SU-DHL-6 (cell line): ENCODE results near the gene ZBTB42.

Source experiments
- H2AFZ ChIP-seq: fragments of 200-600 bp; sonication (generic); 2 replicates; pipeline ENCODE4 v1.6.1; 2014; ENCODE audit warnings: low read depth, mild to moderate bottlenecking, moderate library complexity, mixed read lengths, antibody characterized with exemption, low read length; ENCODE audit not compliant: severe bottlenecking
- H3F3A ChIP-seq: fragments of 200-600 bp; shearing (Covaris generic); 2 replicates; pipeline ENCODE4 v1.6.0; 2016; ENCODE audit warnings: antibody characterized with exemption, mild to moderate bottlenecking; ENCODE audit not compliant: insufficient read depth
- H3K27ac ChIP-seq: fragments of 200-600 bp; sonication (generic); 2 replicates; pipeline ENCODE4 v1.5.1; 2016; ENCODE audit warnings: low read depth, mild to moderate bottlenecking, low read length, moderate library complexity, mixed read lengths
- H3K27me3 ChIP-seq: fragments of 200-600 bp; sonication (generic), shearing (Covaris generic); 2 replicates; pipeline ENCODE4 v1.6.0; 2014; ENCODE audit warnings: mild to moderate bottlenecking, low read length
- H3K36me3 ChIP-seq: fragments of 200-600 bp; sonication (generic); 2 replicates; pipeline ENCODE4 v1.6.1; 2014; ENCODE audit warnings: mild to moderate bottlenecking, low read length, mixed read lengths
- H3K4me2 ChIP-seq: fragments of 300-600, 200-600 bp; shearing (Covaris generic), sonication (generic); 2 replicates; pipeline ENCODE4 v1.6.0; 2014; ENCODE audit warnings: low read length, low read depth, mild to moderate bottlenecking; ENCODE audit not compliant: poor library complexity, severe bottlenecking
- H3K4me3 ChIP-seq: fragments of 200-600 bp; sonication (generic); 2 replicates; pipeline ENCODE4 v1.5.1; 2014; ENCODE audit warnings: antibody characterized with exemption, low read length, mild to moderate bottlenecking, mixed read lengths; ENCODE audit not compliant: insufficient read depth, poor library complexity, severe bottlenecking
- H3K79me2 ChIP-seq: fragments of 200-600 bp; sonication (generic); 2 replicates; pipeline ENCODE4 v1.6.1; 2014; ENCODE audit warnings: mild to moderate bottlenecking, low read length, moderate library complexity; ENCODE audit not compliant: insufficient read depth
- H3K9ac ChIP-seq: fragments of 200-600 bp; sonication (generic); 2 replicates; pipeline ENCODE4 v1.7.0; 2014; ENCODE audit warnings: mild to moderate bottlenecking, low read length
- H3K9me2 ChIP-seq: fragments of 200-600 bp; sonication (generic); replicated peaks from 2 replicates; pipeline ENCODE4 v1.6.1; 2014; ENCODE audit warnings: low read length; ENCODE audit not compliant: insufficient read depth
- H3K9me3 ChIP-seq: fragments of 200-600 bp; sonication (generic); 2 replicates; pipeline ENCODE4 v1.6.1; 2014; ENCODE audit warnings: low read length, mixed read lengths; ENCODE audit not compliant: insufficient read depth
- H4K20me1 ChIP-seq: fragments of 200-600 bp; sonication (generic); 2 replicates; pipeline ENCODE4 v1.6.1; 2014; ENCODE audit warnings: low read depth, mild to moderate bottlenecking, antibody characterized with exemption, low read length, moderate library complexity, mixed read lengths
- EZH2phosphoT487 ChIP-seq: fragments of 200-600 bp; sonication (generic), shearing (Covaris generic); conservative IDR thresholded peaks from 2 replicates; pipeline ENCODE4 v1.6.1; 2018; ENCODE audit warnings: mild to moderate bottlenecking, antibody characterized with exemption, low read length, moderate library complexity, mixed read lengths
- TF ChIP-seq, protein P1 (sequence below): fragments of 200-600 bp; sonication (generic); IDR thresholded peaks from one replicate; pipeline ENCODE4 v1.5.1; 2017; ENCODE audit warnings: antibody characterized with exemption, mild to moderate bottlenecking, low read length, moderate library complexity; ENCODE audit not compliant: insufficient read depth, poor library complexity, severe bottlenecking

Gene ZBTB42

DNA sequence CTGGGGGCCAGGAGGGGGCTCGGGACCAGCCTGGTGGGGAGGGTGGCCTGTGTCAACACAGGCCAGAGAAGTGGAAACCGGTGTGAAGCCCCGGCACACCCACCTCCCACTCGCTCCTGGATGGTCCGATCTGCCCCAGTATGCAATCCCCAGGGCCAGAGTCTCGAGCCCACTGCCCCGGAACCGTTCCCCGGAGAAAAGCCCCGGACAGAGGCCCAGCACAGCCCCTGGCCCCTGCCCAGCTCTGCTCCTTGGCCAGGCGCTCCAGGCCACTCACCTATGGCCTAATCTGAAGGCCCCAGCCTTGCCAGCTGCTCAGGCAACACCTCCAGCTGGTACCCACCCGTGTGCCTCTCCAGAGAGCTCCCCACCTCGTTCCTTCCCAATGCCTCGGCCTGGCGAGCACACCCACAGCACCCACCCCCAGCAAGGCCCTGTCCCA, 23.1 kb upstream of the ZBTB42 start:
- Histone ChIP-seq H3K9me2 (no peaks in the 10 kb centered on the region), H3K27ac (no peak overlapping the region), H4K20me1 (no peaks in the 10 kb centered on the region), H3K27me3 (no peaks in the 10 kb centered on the region), H3K36me3 (no peaks in the 10 kb centered on the region), H3K9me3 (no peaks in the 10 kb centered on the region), H3K79me2 (no peaks in the 10 kb centered on the region), H3F3A (no peaks in the 10 kb centered on the region), H3K9ac (no peak overlapping the region), H3K4me2 (no peak overlapping the region), H3K4me3 (no peak overlapping the region), H2AFZ (no peak overlapping the region)
- TF ChIP-seq, protein P1, sequence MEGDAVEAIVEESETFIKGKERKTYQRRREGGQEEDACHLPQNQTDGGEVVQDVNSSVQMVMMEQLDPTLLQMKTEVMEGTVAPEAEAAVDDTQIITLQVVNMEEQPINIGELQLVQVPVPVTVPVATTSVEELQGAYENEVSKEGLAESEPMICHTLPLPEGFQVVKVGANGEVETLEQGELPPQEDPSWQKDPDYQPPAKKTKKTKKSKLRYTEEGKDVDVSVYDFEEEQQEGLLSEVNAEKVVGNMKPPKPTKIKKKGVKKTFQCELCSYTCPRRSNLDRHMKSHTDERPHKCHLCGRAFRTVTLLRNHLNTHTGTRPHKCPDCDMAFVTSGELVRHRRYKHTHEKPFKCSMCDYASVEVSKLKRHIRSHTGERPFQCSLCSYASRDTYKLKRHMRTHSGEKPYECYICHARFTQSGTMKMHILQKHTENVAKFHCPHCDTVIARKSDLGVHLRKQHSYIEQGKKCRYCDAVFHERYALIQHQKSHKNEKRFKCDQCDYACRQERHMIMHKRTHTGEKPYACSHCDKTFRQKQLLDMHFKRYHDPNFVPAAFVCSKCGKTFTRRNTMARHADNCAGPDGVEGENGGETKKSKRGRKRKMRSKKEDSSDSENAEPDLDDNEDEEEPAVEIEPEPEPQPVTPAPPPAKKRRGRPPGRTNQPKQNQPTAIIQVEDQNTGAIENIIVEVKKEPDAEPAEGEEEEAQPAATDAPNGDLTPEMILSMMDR, result no peak
- TF ChIP-seq EZH2phosphoT487, result no peak

DNA sequence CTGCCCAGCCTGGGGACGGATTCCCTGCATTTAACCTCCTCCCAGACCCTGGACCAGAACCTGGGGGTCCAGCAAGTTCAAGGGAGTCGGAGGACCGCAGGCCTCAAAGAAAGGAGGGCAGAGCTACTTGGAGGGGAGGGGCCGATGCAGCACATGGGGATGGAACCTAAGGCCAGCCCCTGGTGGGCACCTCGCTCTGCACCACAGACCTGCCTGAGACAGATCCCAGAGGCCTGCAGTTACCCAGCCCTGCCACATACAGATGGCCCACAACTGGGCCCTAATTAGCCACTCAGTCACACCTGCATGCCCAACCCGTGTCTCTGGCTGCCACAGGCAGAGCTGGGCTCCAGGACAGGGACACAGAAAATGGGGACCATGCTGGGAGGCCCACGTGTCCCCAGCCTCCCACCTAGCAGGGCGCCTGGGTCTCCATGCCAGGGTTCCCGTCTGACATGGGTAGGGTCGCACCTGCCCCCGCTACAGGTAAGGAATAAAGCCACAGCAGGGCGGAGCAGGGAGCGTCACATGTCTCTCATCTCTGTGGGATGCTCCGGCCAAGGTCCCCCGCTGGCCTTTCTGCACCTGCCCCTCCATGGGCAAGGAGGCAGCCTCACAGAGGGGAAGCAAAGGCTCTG, 22.1 kb upstream of the ZBTB42 start:
- Histone ChIP-seq H3K4me2 (no peak overlapping the region), H4K20me1 (no peaks in the 10 kb centered on the region), H3K79me2 (no peaks in the 10 kb centered on the region)

GRCh38 chr14:104779776-104780512, 21.0 kb upstream of the ZBTB42 start:
- H3K9me3 ChIP-seq, result no peaks in the 10 kb centered on the region
- H3K4me3 ChIP-seq, result no peak overlapping the region
- no peak overlapping the region for H3K9ac ChIP-seq
- no peak overlapping the region for H2AFZ ChIP-seq
- H3K4me2 ChIP-seq, result no peak overlapping the region
- H3F3A ChIP-seq, result no peaks in the 10 kb centered on the region
- H3K9me2 ChIP-seq, result no peaks in the 10 kb centered on the region
- H4K20me1 ChIP-seq, result no peaks in the 10 kb centered on the region
- no peak for TF ChIP-seq EZH2phosphoT487
- TF ChIP-seq, protein P1, result no peak
- H3K27ac ChIP-seq, result no peak overlapping the region
- H3K27me3 ChIP-seq, result no peaks in the 10 kb centered on the region
- H3K36me3 ChIP-seq, result no peaks in the 10 kb centered on the region
- H3K79me2 ChIP-seq, result no peaks in the 10 kb centered on the region

More for the DNA sequence above, 22.1 kb upstream of the ZBTB42 start:
- Histone ChIP-seq H3K36me3 (no peaks in the 10 kb centered on the region), H3K9me2 (no peaks in the 10 kb centered on the region), H3K9me3 (no peaks in the 10 kb centered on the region), H3K27me3 (no peaks in the 10 kb centered on the region), H3K27ac (no peak overlapping the region), H2AFZ (no peak overlapping the region), H3K4me3 (no peak overlapping the region), H3F3A (no peaks in the 10 kb centered on the region), H3K9ac (no peak overlapping the region)
- no peak for TF ChIP-seq EZH2phosphoT487
- TF ChIP-seq, protein P1, result no peak
